GM18505 (cell line): Measurements from ENCODE around the gene CALML3.
"Not testable (repeated sequence)": the region's sequence is repeated elsewhere in the genome, so short reads cannot be mapped to it uniquely, and the experiment has no call there.

Experiments
- ATAC-seq: cut with Tn5 transposase; IDR thresholded peaks from one replicate; pipeline ENCODE4 v1.9.1; 2021; ENCODE audit not compliant: unreplicated experiment
- POLR2A ChIP-seq: IDR thresholded peaks from 4 replicates; pipeline ENCODE4 v1.6.1; 2011; ENCODE audit warnings: borderline replicate concordance; ENCODE audit not compliant: insufficient read depth, insufficient read length; ENCODE audit errors: extremely low read depth

The CALML3 gene

GRCh38 chr10:5524641-5525560, at the start of gene CALML3:
TSS of gene CALML3 (plus strand) at chr10:5524961. CDS start at chr10:5525086, 125 bp downstream.
- no peak for ATAC-seq
- TF ChIP-seq POLR2A: no peak

- not testable (repeated sequence) for ATAC-seq
Measured at GRCh38 chr10:5475088-5475487, 49.7 kb upstream of the CALML3 start.

- ATAC-seq: not testable (repeated sequence)
Measured at GRCh38 chr10:5475974-5476807, 48.6 kb upstream of the CALML3 start.

- TF ChIP-seq POLR2A: no peak
- ATAC-seq: no peak
Measured at GRCh38 chr10:5476918-5477525, 47.7 kb upstream of the CALML3 start.

GRCh38 chr10:5477948-5478693, 46.6 kb upstream of the CALML3 start:
- ATAC-seq: no peak

GRCh38 chr10:5478694-5479305, 46.0 kb upstream of the CALML3 start:
- TF ChIP-seq POLR2A: no peak
- ATAC-seq: no peak

More at GRCh38 chr10:5477948-5478693, 46.6 kb upstream of the CALML3 start:
- TF ChIP-seq POLR2A: no peak

- no peak for TF ChIP-seq POLR2A
- no peak for ATAC-seq
Measured at GRCh38 chr10:5479481-5480161, 45.1 kb upstream of the CALML3 start.

GRCh38 chr10:5480162-5480941, 44.4 kb upstream of the CALML3 start:
- ATAC-seq: no peak
- no peak for TF ChIP-seq POLR2A

GRCh38 chr10:5481121-5481520, 43.6 kb upstream of the CALML3 start:
- ATAC-seq: no peak
- TF ChIP-seq POLR2A: no peak

- no peak for TF ChIP-seq POLR2A
- no peak for ATAC-seq
Measured at GRCh38 chr10:5482016-5482415, 42.7 kb upstream of the CALML3 start.

GRCh38 chr10:5484205-5484604, 40.6 kb upstream of the CALML3 start:
- ATAC-seq: no peak
- TF ChIP-seq POLR2A: no peak

GRCh38 chr10:5485290-5485689, 39.5 kb upstream of the CALML3 start:
- no peak for ATAC-seq
- no peak for TF ChIP-seq POLR2A
